ENCODE results near the gene PAFAH1B2.
"Not testable (repeated sequence)": the region's sequence is repeated elsewhere in the genome, so short reads cannot be mapped to it uniquely, and the experiment has no call there.

The PAFAH1B2 gene

GRCh38 chr11:117176186-117176585 lies 32.1 kb downstream of the PAFAH1B2 start:
- no peak for DNase-seq

DNA sequence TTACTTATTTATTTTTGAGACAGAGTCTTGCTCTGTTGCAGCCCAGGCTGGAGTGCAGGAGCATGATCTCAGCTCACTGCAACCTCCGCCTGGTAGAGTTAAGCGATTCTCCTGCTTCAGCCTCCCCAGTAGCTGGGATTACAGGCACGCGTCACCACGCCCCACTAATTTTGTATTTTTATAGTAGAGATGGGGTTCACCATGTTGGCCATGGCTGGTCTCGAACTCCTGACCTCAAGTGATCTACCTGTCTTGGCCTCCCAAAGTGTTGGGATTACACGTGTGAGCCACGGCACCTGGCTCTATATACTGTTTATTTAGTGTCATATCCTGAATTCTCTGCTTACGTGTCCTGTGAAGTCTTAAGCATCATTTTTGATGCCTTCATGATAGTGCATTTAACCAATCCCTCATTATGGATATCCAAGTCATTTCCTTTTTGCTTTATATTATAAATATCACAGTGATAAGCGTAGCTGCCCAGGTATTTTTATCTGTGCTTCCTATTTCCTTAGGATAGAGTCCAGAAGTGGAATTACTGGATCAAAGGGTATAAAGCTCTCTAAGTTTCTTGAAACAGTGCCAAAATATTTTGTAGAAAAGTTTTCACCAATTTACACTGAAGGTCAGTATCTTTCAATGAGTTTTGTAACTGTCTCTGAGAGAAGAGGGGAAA lies 33.6 kb downstream of the PAFAH1B2 start:
- DNase-seq, result no peak

- peak; percentile 88 for DNase-seq
Observed at GRCh38 chr11:117178210-117179034, 34.3 kb downstream of the PAFAH1B2 start, which contains the start of gene SIDT2. Gene SIDT2 (plus strand): TSS chr11:117178743. CDS start chr11:117179264, 521 bp downstream.

DNA sequence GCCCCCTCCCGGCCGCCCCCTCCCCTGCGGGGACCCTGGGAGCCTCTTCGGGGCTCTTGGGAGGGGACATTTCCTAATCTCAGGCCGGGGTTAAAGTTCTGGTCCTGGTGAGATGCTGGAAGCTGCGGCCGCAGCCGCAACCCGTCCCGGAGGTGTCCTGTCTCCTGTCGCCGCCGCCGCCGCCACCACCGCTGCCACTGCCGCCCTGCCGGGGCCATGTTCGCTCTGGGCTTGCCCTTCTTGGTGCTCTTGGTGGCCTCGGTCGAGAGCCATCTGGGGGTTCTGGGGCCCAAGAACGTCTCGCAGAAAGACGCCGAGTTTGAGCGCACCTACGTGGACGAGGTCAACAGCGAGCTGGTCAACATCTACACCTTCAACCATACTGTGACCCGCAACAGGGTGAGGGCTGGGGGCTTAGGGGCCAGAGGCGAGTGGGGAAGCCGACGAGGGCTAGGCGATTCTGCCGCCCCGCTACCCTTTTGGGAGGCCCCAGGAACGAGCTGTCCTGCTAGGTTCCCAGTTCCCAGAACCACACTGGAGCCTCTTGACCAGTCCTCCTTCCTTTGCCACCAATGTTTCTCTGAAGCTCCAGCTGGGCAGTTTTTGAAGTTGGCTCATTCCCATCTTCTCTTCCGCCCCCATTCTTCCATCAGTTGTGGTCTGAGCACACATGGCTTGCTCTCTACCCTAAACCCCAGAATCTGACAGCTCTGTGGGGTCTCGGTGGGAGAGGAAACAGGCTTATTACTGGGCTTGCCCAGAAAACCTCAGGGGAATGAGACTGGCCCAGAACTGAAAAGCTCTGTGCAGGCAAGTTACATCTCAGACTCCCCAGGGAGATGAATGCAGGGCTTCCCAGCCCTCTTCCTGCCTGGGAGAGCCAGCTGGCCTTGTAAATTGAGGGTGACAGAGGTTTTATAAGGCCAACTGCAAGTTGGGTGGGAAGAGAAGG lies 35.2 kb downstream of the PAFAH1B2 start:
- no peak for DNase-seq

DNA sequence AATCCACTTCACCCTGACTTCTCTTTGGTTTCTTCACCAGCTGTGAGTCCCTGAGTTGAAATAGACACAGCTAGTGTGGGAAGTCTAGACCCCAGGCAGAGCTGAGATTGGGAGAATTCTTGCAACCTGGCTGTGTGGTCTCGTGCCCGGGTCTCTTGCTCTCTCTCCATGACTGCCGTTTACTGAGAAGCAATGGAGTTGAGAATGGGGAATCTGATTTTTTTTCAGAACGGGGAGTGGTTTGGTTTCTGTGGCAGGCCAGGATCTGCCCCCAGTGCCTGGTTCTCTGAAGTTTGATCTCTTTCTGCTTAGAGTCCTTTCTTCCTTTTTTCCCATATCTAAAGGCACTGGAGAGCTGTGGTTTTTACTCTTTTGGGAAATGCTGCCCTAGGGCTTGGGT lies 35.9 kb downstream of the PAFAH1B2 start:
- no peak for DNase-seq

GRCh38 chr11:117180661-117181585 lies 36.8 kb downstream of the PAFAH1B2 start:
- DNase-seq, result peak; percentile 16

- DNase-seq, result no peak
Observed at GRCh38 chr11:117181586-117182550, 37.8 kb downstream of the PAFAH1B2 start.

GRCh38 chr11:117182551-117182935 lies 38.5 kb downstream of the PAFAH1B2 start:
- DNase-seq, result no peak

DNA sequence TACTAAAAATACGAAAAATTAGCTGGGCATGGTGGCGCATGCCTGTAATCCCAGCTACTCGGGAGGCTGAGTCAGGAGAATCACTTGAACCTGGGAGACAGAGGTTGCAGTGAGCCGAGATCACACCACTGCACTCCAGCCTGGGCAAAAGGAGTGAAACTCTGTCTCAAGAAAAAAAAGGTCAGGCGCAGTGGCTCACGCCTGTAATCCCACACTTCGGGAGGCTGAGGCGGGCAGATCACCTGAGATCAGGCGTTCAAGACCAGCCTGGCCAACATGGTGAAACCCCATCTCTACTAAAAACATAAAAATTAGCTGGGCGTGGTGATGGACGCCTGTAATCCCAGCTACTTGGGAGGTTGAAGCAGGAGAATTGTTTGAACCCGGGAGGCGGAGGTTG lies 39.1 kb downstream of the PAFAH1B2 start:
- DNase-seq, result not testable (repeated sequence)

- DNase-seq, result no peak
Observed at GRCh38 chr11:117183724-117184349, 39.8 kb downstream of the PAFAH1B2 start.

DNA sequence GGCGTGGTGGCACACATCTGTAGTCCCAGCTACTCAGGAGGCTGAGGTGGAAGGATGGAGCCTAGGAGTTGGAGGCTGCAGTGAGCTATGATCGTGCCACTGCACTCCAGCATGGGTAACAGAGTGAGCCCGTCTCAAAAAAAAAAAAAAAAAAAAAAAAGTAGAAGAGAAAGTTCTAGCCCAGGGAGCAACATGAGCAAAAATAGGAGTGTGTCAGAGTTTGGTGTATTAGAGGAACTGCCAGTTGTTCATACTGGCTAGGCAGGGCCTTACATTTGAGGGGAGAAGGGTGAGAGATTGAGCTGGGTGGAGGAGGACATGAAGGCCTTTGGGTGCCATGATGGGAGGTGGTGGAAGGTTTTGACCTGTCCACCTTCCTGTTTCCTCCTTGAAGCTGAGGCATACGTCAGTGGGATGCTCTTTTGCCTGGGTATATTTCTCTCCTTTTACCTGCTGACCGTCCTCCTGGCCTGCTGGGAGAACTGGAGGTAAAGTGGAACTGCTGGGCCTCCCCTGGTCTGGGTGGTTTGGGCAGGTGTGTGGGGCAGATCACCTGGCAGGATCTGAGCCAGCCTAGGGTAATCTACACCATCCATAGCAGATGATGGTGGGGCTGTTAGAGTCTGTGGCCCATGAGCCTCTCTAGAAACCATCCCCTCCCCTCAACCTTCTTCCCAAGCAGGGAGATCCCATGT lies 41.8 kb downstream of the PAFAH1B2 start:
- no peak for DNase-seq

GRCh38 chr11:117186431-117186761 lies 42.3 kb downstream of the PAFAH1B2 start:
- DNase-seq, result no peak

DNA sequence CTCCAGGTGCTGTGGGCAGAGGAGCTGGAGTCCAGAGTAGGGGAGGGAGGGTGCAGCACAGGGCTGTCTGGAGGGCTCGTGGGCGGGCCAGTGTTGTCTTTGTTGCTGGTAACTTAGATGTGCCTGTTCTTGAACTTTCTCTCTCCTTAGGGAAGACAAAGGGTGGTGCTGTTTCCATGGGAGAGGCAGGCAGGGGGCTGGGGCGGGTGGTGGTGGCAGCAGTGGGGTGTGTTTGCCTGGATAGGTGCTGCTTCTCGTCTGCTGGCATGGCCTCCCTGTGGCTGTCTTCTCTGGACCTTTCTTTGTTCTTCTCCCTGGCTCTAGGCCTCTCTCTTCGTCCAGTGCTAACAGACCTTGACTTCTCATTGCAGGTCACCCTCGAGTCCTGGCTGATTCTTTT lies 42.9 kb downstream of the PAFAH1B2 start:
- no peak for DNase-seq

GRCh38 chr11:117187428-117187798 lies 43.3 kb downstream of the PAFAH1B2 start:
- no peak for DNase-seq

DNA sequence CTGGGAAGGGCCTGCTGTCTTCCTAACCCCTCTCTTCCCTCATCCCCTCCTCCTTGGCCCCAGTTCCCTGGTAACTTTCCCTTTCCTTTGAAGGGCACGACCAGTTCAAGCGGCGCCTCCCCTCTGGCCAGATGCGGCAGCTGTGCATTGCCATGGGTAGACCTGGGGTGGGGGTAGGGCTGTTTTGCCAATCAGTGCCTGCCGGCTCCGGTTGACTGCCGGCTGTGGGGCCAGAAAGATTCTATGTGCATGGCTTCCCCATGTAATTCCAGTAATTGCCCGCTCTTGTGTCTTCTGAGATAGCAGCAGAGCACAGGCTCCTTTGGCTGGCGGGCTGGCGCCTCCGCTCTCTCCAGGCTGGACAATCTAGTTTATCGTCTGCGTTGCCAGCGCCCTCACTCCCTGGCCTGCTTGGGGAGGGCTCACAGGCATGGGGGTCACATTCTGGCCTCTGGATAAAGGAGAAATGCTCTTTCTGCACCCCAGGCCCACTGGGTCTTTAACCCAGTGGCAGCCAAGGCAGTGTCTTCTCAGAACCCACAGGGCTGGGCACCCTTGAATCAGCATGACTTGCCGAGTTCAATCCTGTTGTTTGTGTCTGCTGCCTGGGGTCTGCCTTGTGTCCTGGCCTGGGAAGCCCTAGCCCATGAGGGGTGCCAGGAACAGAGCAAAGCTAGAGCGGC lies 43.9 kb downstream of the PAFAH1B2 start:
- DNase-seq, result no peak

GRCh38 chr11:117188620-117189081 lies 44.6 kb downstream of the PAFAH1B2 start:
- no peak for DNase-seq

GRCh38 chr11:117189191-117189940 lies 45.3 kb downstream of the PAFAH1B2 start:
- DNase-seq, result no peak

GRCh38 chr11:117189941-117190544 lies 46.0 kb downstream of the PAFAH1B2 start:
- DNase-seq, result no peak

Data from amniotic stem cell (primary cell).